ENCODE data around the gene SOX15. TPM values are rescaled to one million over a fixed set of nuclear protein-coding genes. Genes with fewer than 3 reads are reported as not detected.

Gene SOX15
- total and polyA plus RNA-seq, 5 donors from 2014 or later = not detected

DNA sequence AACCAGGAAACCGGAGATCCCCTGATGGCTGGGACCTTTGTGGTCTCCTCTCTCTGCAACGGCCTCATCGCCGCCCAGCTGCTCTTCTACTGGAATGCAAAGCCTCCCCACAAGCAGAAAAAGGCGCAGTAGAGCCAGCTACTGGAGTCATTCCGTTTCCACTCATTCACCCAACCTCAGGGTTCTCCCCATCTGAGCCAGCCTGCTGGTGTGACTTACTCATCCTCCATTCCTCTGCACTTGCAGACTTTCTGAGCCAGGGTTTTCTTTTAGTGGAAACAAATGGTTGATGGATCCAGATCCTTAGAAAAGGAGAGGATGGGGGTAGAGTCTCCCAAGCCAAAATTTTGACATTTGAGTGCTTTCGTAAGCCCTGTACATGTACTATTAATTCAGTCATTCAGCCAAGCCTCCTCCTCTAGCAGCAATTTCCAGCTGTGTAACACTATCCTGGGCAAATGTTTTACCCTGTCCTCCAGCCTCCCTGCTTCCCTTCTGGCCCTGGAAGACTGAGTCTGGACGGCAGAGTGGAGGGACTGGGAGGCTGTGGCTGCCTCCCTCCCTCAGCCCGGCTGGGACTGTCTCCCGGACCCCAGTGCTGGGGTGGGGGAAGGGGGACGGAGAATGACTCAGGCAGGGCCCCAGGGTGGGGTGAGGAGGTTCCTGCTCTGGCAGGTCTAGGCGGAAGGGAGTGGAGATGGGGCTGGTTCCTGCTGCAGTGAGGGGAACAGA, 2.3 kb downstream of the SOX15 start:
- Mint-ChIP-seq H3K4me1 (peaks cover 5 to 34% (median 9%) of the 10 kb centered on the region in 4 donors), H3K27ac (peak overlapping the region in 2 of 3 donors; percentile 20 to 38), H3K36me3 (peaks cover 16% of the 10 kb centered on the region), H3K4me3 (peak overlapping the region in 1 of 4 donors; percentile 58), H3K27me3 (no peaks in the 10 kb centered on the region), H3K9me3 (no peaks in the 10 kb centered on the region)
- no peaks in the 10 kb centered on the region for H3K9me3 ChIP-seq (ENCODE audit: control insufficient read depth in 2 of 2, low read length in 2 of 2)
- H3K4me1 ChIP-seq (ENCODE audit: control insufficient read depth, insufficient read depth, low read length, poor library complexity, severe bottlenecking) = peaks cover 27% of the 10 kb centered on the region
- peaks cover 25% of the 10 kb centered on the region for H3K36me3 ChIP-seq (ENCODE audit: control insufficient read depth, insufficient read depth, low read length)
- H3K27ac ChIP-seq (ENCODE audit: insufficient read depth, low read length, poor library complexity, severe bottlenecking) = no peak overlapping the region
- no peak overlapping the region for H3K4me3 ChIP-seq (ENCODE audit: low read depth, low read length)
- no peak for DNase-seq
- ATAC-seq (ENCODE audit: low read depth in 2 of 2) = no peak
- H3K27me3 ChIP-seq (ENCODE audit: control insufficient read depth, insufficient read depth, low read length) = no peaks in the 10 kb centered on the region

DNA sequence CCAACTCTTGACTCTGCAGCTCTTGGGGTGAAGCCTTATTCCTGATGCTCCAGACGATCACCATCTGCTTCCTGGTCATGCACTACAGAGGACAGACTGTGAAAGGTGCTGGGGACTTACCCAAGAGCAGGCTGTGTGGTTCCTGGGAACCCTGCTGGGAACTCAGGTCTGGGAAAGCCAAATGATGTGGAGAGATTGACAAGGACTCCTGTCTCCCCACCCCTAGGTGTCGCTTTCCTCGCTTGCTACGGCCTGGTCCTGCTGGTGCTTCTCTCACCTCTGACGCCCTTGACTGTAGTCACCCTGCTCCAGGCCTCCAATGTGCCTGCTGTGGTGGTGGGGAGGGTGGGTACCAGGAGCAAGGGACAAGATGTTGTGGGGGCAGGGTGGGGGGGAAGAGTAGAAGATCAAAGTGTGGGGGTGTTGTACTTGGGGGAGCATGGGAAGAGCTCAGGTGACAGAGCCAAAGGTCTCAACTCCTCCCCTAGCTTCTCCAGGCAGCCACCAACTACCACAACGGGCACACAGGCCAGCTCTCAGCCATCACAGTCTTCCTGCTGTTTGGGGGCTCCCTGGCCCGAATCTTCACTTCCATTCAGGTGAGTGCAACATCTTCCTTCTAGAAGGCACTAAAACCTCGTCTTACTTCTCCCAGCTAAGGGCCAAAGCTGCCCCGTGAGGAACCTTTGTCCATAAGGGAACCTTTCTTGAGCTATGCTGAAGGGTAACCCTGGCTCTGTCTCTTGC, 3.0 kb downstream of the SOX15 start:
- ATAC-seq (ENCODE audit: low read depth in 2 of 2) (no peak), DNase-seq (no peak)
- peaks cover 12% of the 10 kb centered on the region for H3K36me3 Mint-ChIP-seq
- no peaks in the 10 kb centered on the region for H3K9me3 Mint-ChIP-seq
- H3K4me1 ChIP-seq (ENCODE audit: control insufficient read depth, insufficient read depth, low read length, poor library complexity, severe bottlenecking) = peaks cover 33% of the 10 kb centered on the region
- H3K27me3 Mint-ChIP-seq = no peaks in the 10 kb centered on the region
- no peak overlapping the region for H3K27ac Mint-ChIP-seq
- H3K36me3 ChIP-seq (ENCODE audit: control insufficient read depth, insufficient read depth, low read length) = peaks cover 18% of the 10 kb centered on the region
- no peaks in the 10 kb centered on the region for H3K9me3 ChIP-seq (ENCODE audit: control insufficient read depth in 2 of 2, low read length in 2 of 2)
- H3K27ac ChIP-seq (ENCODE audit: insufficient read depth, low read length, poor library complexity, severe bottlenecking) = no peak overlapping the region
- peaks cover 5 to 40% (median 14%) of the 10 kb centered on the region in 4 donors for H3K4me1 Mint-ChIP-seq
- peak overlapping the region in 2 of 4 donors; percentile 43 to 58 for H3K4me3 Mint-ChIP-seq
- H3K27me3 ChIP-seq (ENCODE audit: control insufficient read depth, insufficient read depth, low read length) = no peaks in the 10 kb centered on the region
- no peak overlapping the region for H3K4me3 ChIP-seq (ENCODE audit: low read depth, low read length)

DNA sequence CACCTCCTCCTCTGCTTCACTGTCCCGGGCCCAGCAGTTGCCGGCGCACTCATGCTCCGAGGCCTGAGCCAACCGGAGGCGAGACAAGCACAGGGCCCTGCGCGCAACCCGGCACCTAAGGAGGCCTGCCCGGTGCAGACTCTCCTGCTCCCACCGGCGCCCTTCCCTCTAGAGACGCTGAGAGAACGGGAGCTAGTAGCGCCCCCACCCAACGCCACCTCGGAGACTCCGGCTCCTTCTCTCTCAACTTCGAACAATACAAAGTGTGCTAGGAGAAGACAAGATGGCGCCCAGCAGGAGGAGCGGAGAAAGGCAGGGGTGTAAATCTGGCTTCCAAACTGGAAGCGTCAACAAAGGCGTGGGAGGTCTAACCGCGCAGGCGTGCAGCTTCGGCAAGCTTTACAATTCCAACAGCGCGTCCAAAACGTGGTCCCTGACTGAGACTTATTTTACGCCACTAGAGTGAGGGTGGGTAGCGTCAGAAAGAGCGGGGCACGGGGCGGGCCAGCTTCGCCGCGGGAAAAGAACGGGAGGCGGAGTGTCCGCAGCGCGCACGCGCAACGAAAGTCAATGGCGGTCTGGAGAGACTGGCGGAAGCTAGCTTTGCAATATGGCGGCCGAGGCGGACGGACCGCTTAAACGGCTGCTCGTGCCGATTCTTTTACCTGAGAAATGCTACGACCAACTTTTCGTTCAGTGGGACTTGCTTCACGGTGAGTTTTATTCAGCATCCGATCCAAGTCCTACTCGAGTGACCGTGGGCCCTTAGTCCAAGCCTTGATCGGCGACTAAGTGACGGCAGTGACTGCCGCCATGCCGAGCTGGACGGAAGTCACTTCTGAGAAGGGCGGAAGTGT, 6.4 kb downstream of the SOX15 start, which contains the start of gene MPDU1:
TSS of gene MPDU1 (plus strand) at position 600 of the 857 bp plus-strand sequence. CDS start at position 611, 11 bp downstream.
- peaks cover 45% of the 10 kb centered on the region for H3K4me1 ChIP-seq (ENCODE audit: control insufficient read depth, insufficient read depth, low read length, poor library complexity, severe bottlenecking)
- Mint-ChIP-seq H3K4me3 (peak within 1 kb of the TSS; percentile 97 to 99 (median 99)), H3K36me3 (peaks cover 17% of the 10 kb centered on the region), H3K4me1 (peaks cover 10 to 67% (median 33%) of the 10 kb centered on the region in 4 donors), H3K9me3 (no peaks in the 10 kb centered on the region), H3K27me3 (no peaks in the 10 kb centered on the region), H3K27ac (peak within 1 kb of the TSS; percentile 97 to 100 (median 99))
- no peaks in the 10 kb centered on the region for H3K9me3 ChIP-seq (ENCODE audit: control insufficient read depth in 2 of 2, low read length in 2 of 2)
- ATAC-seq (ENCODE audit: low read depth in 2 of 2) (peak; percentile 80), DNase-seq (peak; percentile 90 to 98 (median 97))
- H3K27me3 ChIP-seq (ENCODE audit: control insufficient read depth, insufficient read depth, low read length) = no peaks in the 10 kb centered on the region
- peaks cover 21% of the 10 kb centered on the region for H3K36me3 ChIP-seq (ENCODE audit: control insufficient read depth, insufficient read depth, low read length)
- peak within 1 kb of the TSS; percentile 94 for H3K27ac ChIP-seq (ENCODE audit: insufficient read depth, low read length, poor library complexity, severe bottlenecking)
- peak within 1 kb of the TSS; percentile 98 for H3K4me3 ChIP-seq (ENCODE audit: low read depth, low read length)

DNA sequence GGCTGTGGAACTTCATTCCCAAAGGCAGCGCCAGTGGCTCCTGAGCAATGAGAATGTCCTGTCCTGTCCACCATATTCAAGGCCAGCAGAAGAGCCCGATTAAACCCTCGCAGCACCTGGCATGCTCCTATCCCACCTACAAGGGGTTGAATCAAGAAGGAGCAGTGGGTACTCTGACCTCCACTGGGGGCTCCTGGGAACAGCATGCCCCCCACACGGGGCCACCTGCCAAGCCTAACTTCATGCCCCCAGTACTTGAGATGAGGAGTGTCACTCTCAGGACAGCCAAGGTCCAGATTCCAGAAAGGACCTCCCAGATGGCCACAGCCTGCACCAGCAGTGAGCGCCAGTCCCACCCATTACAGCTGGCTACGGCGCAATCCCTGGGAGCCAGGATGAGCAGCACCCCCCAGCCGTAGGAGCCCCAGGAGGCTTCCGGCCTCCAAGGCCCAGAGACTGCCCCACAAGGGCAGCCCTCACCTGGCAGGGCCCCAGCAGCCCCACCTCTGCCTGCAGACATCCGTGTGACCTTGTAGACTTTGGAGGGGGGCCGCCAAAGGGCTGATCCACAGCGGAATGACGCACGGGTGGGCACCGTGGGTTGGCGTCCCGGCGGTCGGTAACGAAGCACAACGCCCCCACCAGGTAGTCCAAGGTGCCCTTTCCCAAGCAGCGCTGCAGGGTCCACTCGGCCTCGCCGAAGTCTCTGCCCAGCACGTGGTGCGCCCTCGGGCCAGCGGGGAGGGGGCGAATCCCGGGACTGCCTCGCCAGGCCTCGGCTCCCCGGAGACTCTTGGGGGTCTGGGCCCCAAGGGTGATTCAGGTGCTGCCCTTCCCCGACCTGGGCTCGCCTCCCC, 7.3 kb downstream of the SOX15 start:
- Mint-ChIP-seq H3K36me3 (peaks cover 25% of the 10 kb centered on the region), H3K9me3 (no peaks in the 10 kb centered on the region), H3K27me3 (no peaks in the 10 kb centered on the region), H3K4me3 (peak overlapping the region; percentile 64 to 99 (median 98)), H3K4me1 (peaks cover 10 to 76% (median 38%) of the 10 kb centered on the region in 4 donors), H3K27ac (peak overlapping the region; percentile 41 to 97 (median 91))
- H3K9me3 ChIP-seq (ENCODE audit: control insufficient read depth in 2 of 2, low read length in 2 of 2) = no peaks in the 10 kb centered on the region
- H3K36me3 ChIP-seq (ENCODE audit: control insufficient read depth, insufficient read depth, low read length) = peaks cover 23% of the 10 kb centered on the region
- H3K4me3 ChIP-seq (ENCODE audit: low read depth, low read length) = no peak overlapping the region
- DNase-seq (no peak), ATAC-seq (ENCODE audit: low read depth in 2 of 2) (no peak)
- H3K4me1 ChIP-seq (ENCODE audit: control insufficient read depth, insufficient read depth, low read length, poor library complexity, severe bottlenecking) = peaks cover 45% of the 10 kb centered on the region
- peak overlapping the region; percentile 94 for H3K27ac ChIP-seq (ENCODE audit: insufficient read depth, low read length, poor library complexity, severe bottlenecking)
- H3K27me3 ChIP-seq (ENCODE audit: control insufficient read depth, insufficient read depth, low read length) = no peaks in the 10 kb centered on the region

DNA sequence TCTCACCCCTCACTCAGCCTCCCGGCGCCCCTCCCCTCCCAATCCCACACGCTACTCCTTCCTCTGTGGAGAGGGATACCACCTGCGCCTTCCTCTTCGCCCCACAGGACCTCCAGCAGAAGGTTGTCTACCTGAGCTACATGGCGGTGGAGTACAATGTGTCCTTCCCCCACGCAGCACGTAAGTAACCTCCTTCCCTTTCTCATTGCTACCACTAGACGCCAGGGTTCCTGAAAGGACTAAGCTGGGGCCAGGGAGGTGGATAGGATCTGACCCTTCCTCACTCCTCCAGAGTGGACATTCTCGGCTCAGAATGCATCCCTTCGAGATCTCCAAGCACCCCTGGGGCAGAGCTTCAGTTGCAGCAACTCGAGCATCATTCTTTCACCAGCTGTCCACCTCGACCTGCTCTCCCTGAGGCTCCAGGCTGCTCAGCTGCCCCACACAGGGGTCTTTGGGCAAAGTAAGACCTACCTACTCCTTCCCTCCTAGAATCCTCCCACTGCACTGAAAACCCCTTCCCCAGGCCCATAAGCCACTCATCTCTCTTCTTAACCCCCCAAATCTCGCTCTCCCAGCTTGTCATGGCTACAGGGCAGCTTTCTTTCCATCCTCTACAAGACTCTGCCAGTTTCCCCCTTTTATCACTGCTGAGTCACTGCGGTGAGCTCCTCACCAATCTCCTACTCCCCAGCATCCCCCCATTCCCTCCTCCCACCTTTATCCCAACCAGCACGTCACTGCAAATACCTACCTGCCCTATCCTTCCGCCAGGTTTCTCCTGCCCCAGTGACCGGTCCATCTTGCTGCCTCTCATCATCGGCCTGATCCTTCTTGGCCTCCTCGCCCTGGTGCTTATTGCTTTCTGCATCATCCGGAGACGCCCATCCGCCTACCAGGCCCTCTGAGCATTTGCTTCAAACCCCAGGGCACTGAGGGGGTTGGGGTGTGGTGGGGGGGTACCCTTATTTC, 9.0 kb downstream of the SOX15 start:
- Histone ChIP-seq H3K4me1 (ENCODE audit: control insufficient read depth, insufficient read depth, low read length, poor library complexity, severe bottlenecking) (peaks cover 45% of the 10 kb centered on the region), H3K27me3 (ENCODE audit: control insufficient read depth, insufficient read depth, low read length) (no peaks in the 10 kb centered on the region), H3K4me3 (ENCODE audit: low read depth, low read length) (no peak overlapping the region), H3K27ac (ENCODE audit: insufficient read depth, low read length, poor library complexity, severe bottlenecking) (no peak overlapping the region), H3K9me3 (ENCODE audit: control insufficient read depth in 2 of 2, low read length in 2 of 2) (no peaks in the 10 kb centered on the region), H3K36me3 (ENCODE audit: control insufficient read depth, insufficient read depth, low read length) (peaks cover 30% of the 10 kb centered on the region)
- ATAC-seq (ENCODE audit: low read depth in 2 of 2) (no peak), DNase-seq (no peak)
- Mint-ChIP-seq H3K27me3 (no peaks in the 10 kb centered on the region), H3K27ac (peak overlapping the region in 2 of 3 donors; percentile 65 to 67), H3K4me1 (peaks cover 10 to 88% (median 46%) of the 10 kb centered on the region in 4 donors), H3K4me3 (peak overlapping the region in 2 of 4 donors; percentile 77 to 96), H3K36me3 (peaks cover 36% of the 10 kb centered on the region), H3K9me3 (no peaks in the 10 kb centered on the region)

- no peaks in the 10 kb centered on the region for H3K9me3 Mint-ChIP-seq
- H3K27me3 ChIP-seq (ENCODE audit: control insufficient read depth, insufficient read depth, low read length) = no peaks in the 10 kb centered on the region
- H3K27ac Mint-ChIP-seq = peak overlapping the region; percentile 67 to 98 (median 90)
- DNase-seq (no peak), ATAC-seq (ENCODE audit: low read depth in 2 of 2) (no peak)
- peak overlapping the region in 3 of 4 donors; percentile 28 to 96 (median 71) for H3K4me3 Mint-ChIP-seq
- H3K27me3 Mint-ChIP-seq = no peaks in the 10 kb centered on the region
- H3K9me3 ChIP-seq (ENCODE audit: control insufficient read depth in 2 of 2, low read length in 2 of 2) = no peaks in the 10 kb centered on the region
- peaks cover 39% of the 10 kb centered on the region for H3K36me3 ChIP-seq (ENCODE audit: control insufficient read depth, insufficient read depth, low read length)
- peak overlapping the region; percentile 63 for H3K27ac ChIP-seq (ENCODE audit: insufficient read depth, low read length, poor library complexity, severe bottlenecking)
- H3K4me1 ChIP-seq (ENCODE audit: control insufficient read depth, insufficient read depth, low read length, poor library complexity, severe bottlenecking) = peaks cover 45% of the 10 kb centered on the region
- peaks cover 43% of the 10 kb centered on the region for H3K36me3 Mint-ChIP-seq
- H3K4me3 ChIP-seq (ENCODE audit: low read depth, low read length) = no peak overlapping the region
- peaks cover 10 to 90% (median 47%) of the 10 kb centered on the region in 4 donors for H3K4me1 Mint-ChIP-seq
Observed at GRCh38 chr17:7579834-7580603, 9.9 kb downstream of the SOX15 start.

All from CD4-positive, CD25-positive, alpha-beta regulatory T cell (primary cell).